GM23338 (cell line): ENCODE measurements around the gene MED27. TPM values are rescaled to one million over a fixed set of nuclear protein-coding genes. Genes with fewer than 3 reads are reported as not detected.

Source experiments
- ATAC-seq: fragments of 200-7000 bp; cut with Tn5 transposase; 3 replicates; pipeline ENCODE4 v1.9.1; 2020
- DNase-seq: peaks from one replicate; pipeline ENCODE4 v3.0.0-alpha.2; 2015; ENCODE audit warnings: low spot score
- H2AFZ ChIP-seq: fragments of 200-600 bp; sonication (generic); 2 replicates; pipeline ENCODE4 v1.8.0; 2016; ENCODE audit warnings: antibody characterized with exemption, mild to moderate bottlenecking, moderate library complexity
- H3F3A ChIP-seq: fragments of 200-600 bp; sonication (generic); replicated peaks from 2 replicates; pipeline ENCODE4 v1.8.0; 2017; ENCODE audit warnings: antibody characterized with exemption, mixed run types, low read depth
- H3K27ac ChIP-seq: fragments of 200-600 bp; sonication (generic); 2 replicates; pipeline ENCODE4 v1.6.1; 2016; ENCODE audit warnings: low read depth
- H3K27me3 ChIP-seq: fragments of 200-600 bp; sonication (generic); 2 replicates; pipeline ENCODE4 v1.8.0; 2016; ENCODE audit warnings: mild to moderate bottlenecking, mixed run types, moderate library complexity; ENCODE audit not compliant: insufficient read depth
- H3K36me3 ChIP-seq: fragments of 200-600 bp; sonication (generic); 2 replicates; pipeline ENCODE4 v1.8.0; 2016; ENCODE audit warnings: mild to moderate bottlenecking; ENCODE audit not compliant: insufficient read depth
- H3K4me1 ChIP-seq: fragments of 200-600 bp; sonication (generic); 2 replicates; pipeline ENCODE4 v1.8.0; 2016; ENCODE audit warnings: mild to moderate bottlenecking, moderate library complexity; ENCODE audit not compliant: insufficient read depth
- H3K4me2 ChIP-seq: fragments of 200-600 bp; sonication (generic); 2 replicates; pipeline ENCODE4 v1.7.1; 2017; ENCODE audit warnings: mixed run types
- H3K4me3 ChIP-seq: fragments of 200-600 bp; sonication (generic); 2 replicates; pipeline ENCODE4 v1.6.1; 2016; ENCODE audit warnings: mixed run types
- H3K79me2 ChIP-seq: fragments of 200-600 bp; sonication (generic); replicated peaks from 2 replicates; pipeline ENCODE4 v1.8.0; 2017; ENCODE audit warnings: mild to moderate bottlenecking; ENCODE audit not compliant: insufficient read depth
- H3K9me2 ChIP-seq: fragments of 200-600 bp; sonication (generic); 2 replicates; pipeline ENCODE4 v1.8.0; 2017; ENCODE audit not compliant: insufficient read depth
- H4K20me1 ChIP-seq: fragments of 200-600 bp; sonication (generic); replicated peaks from 2 replicates; pipeline ENCODE4 v1.8.0; 2017; ENCODE audit warnings: mild to moderate bottlenecking; ENCODE audit not compliant: insufficient read depth
- H3K27ac Mint-ChIP-seq: 2 replicates; pipeline ENCODE4 v1.8.0; 2020; ENCODE audit warnings: inconsistent platforms, mild to moderate bottlenecking, moderate library complexity, mixed read lengths
- H3K27me3 Mint-ChIP-seq: 3 replicates; pipeline ENCODE4 v1.8.0; 2022; ENCODE audit warnings: low read depth, mild to moderate bottlenecking, moderate library complexity, mixed read lengths, inconsistent platforms; ENCODE audit not compliant: insufficient read depth, poor library complexity
- H3K36me3 Mint-ChIP-seq: 3 replicates; pipeline ENCODE4 v1.8.0; 2021; ENCODE audit warnings: low read depth, mild to moderate bottlenecking, inconsistent platforms, moderate library complexity, mixed read lengths
- H3K4me1 Mint-ChIP-seq: 3 replicates; pipeline ENCODE4 v1.8.0; 2020; ENCODE audit warnings: mild to moderate bottlenecking, inconsistent platforms, mixed read lengths
- H3K4me3 Mint-ChIP-seq: 3 replicates; pipeline ENCODE4 v1.8.0; 2021; ENCODE audit warnings: moderate library complexity, mild to moderate bottlenecking, inconsistent platforms, mixed read lengths
- H3K9me3 Mint-ChIP-seq: 3 replicates; pipeline ENCODE4 v1.8.0; 2020; ENCODE audit warnings: moderate library complexity, mild to moderate bottlenecking, inconsistent platforms, mixed read lengths
- CREB1 ChIP-seq: fragments of 250-450 bp; sonication (Bioruptor Pico); IDR thresholded peaks from 2 replicates; pipeline ENCODE4 v1.5.0; 2020; ENCODE audit warnings: low read depth, mild to moderate bottlenecking, moderate library complexity
- CTCF ChIP-seq, 2 experiments: fragments of 200-600 bp in 1 of 2; sonication (generic) in 1 of 2; conservative IDR thresholded peaks; 2 replicates each; pipeline versions ENCODE4 v1.5.1 to v1.6.1; 2016 to 2017; ENCODE audit warnings: antibody characterized with exemption in 2 of 2, low read depth in 2 of 2, mild to moderate bottlenecking in 2 of 2, moderate library complexity in 1 of 2
- EZH2 ChIP-seq: fragments of 200-600 bp; sonication (generic); IDR thresholded peaks from one replicate; pipeline ENCODE4 v1.8.0; 2017; ENCODE audit warnings: antibody characterized with exemption, mild to moderate bottlenecking, low read depth; ENCODE audit not compliant: unreplicated experiment
- EZH2phosphoT487 ChIP-seq: fragments of 200-600 bp; sonication (generic); IDR thresholded peaks from one replicate; pipeline ENCODE4 v1.8.1; 2018; ENCODE audit warnings: antibody characterized with exemption; ENCODE audit not compliant: unreplicated experiment
- JUNB ChIP-seq: IDR thresholded peaks from one replicate; pipeline ENCODE4 v1.6.1; 2016; ENCODE audit warnings: antibody characterized with exemption; ENCODE audit not compliant: unreplicated experiment
- NANOG ChIP-seq: IDR thresholded peaks from 2 replicates; pipeline ENCODE4 v1.6.1; 2016; ENCODE audit warnings: antibody characterized with exemption, borderline replicate concordance
- POLR2AphosphoS5 ChIP-seq: IDR thresholded peaks from 2 replicates; pipeline ENCODE4 v1.6.1; 2016; ENCODE audit warnings: antibody characterized with exemption, low read depth
- REST ChIP-seq: IDR thresholded peaks from one replicate; pipeline ENCODE4 v1.6.1; 2018; ENCODE audit warnings: antibody characterized with exemption; ENCODE audit not compliant: unreplicated experiment
- STAT1 ChIP-seq: IDR thresholded peaks from one replicate; pipeline ENCODE4 v1.6.1; 2016; ENCODE audit warnings: antibody characterized with exemption; ENCODE audit not compliant: unreplicated experiment
- ZNF114 ChIP-seq: fragments of 250-450 bp; sonication (Bioruptor Pico); IDR thresholded peaks from 2 replicates; pipeline ENCODE4 v1.5.0; 2020; ENCODE audit warnings: mild to moderate bottlenecking, moderate library complexity
- ZNF331 ChIP-seq: fragments of 250-450 bp; sonication (Bioruptor Pico); IDR thresholded peaks from 2 replicates; pipeline ENCODE4 v1.5.0; 2020; ENCODE audit warnings: low read depth, mild to moderate bottlenecking, moderate library complexity
- polyA plus RNA-seq: library from polyadenylated mRNA; unstranded; fragments of >200 nt; fragmentation: Nextera tagmentation; extraction: Ambion mirVana; gene quantifications from 2 replicates; pipeline ENCODE4 v1.2.1, GENCODE V29; 2016
- total RNA-seq: library from RNA; depleted of rRNA; stranded (reverse); fragments of >200 nt; shearing (Covaris generic); gene quantifications from 2 replicates; pipeline ENCODE4 v1.2.3, GENCODE V29; 2014
- TF ChIP-seq, protein P1 (sequence below): fragments of 250-450 bp; sonication (Bioruptor Pico); IDR thresholded peaks from 2 replicates; pipeline ENCODE4 v1.5.0; 2020; ENCODE audit warnings: mild to moderate bottlenecking, moderate library complexity
- TF ChIP-seq, protein P2 (sequence below): IDR thresholded peaks from 2 replicates; pipeline ENCODE4 v1.6.1; 2016; ENCODE audit warnings: antibody characterized with exemption

MED27 gene
- total and polyA plus RNA-seq, 2 experiments from 2014 or later, result 30.6 to 35.0 TPM

DNA sequence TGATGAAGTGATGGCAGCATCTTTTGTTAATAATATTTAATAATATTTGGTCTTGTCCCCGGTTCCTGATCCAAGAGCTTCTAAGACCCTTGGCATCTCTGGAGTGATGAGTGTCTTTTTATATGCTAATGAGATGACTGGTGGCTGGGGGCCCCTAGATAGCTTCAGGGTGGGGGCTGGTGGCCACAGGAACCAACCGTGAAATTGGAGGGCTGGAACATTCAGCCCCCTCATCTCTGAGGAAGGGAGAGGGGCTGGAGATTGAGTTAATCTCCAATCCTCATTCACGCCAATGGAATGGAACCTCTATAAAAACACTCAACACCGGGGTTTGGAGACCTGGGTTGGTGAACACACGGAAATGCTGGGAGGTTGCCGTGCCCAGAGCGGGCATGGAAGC, 261.6 kb downstream of the MED27 start:
- Mint-ChIP-seq H3K9me3 (no peaks in the 10 kb centered on the region; the same call in 2 of the 3 replicates), H3K27ac (no peak overlapping the region), H3K4me3 (no peak overlapping the region), H3K4me1 (peaks cover 29% of the 10 kb centered on the region), H3K27me3 (peaks cover 5% of the 10 kb centered on the region), H3K36me3 (no peaks in the 10 kb centered on the region)
- DNase-seq (no peak), ATAC-seq (no peak)
- peak overlapping the region; percentile 43; the same call in 1 of the 2 replicates for H3K4me2 ChIP-seq
- H3K27ac ChIP-seq, result no peak overlapping the region
- no peak overlapping the region for H2AFZ ChIP-seq
- peaks cover 7% of the 10 kb centered on the region for H3K4me1 ChIP-seq
- no peaks in the 10 kb centered on the region for H3K79me2 ChIP-seq
- H3F3A ChIP-seq, result 0 out of 2 replicates have a peak, but pooled peaks cover 4% of the 10 kb centered on the region
- no peaks in the 10 kb centered on the region for H3K36me3 ChIP-seq
- TF ChIP-seq STAT1 (no peak), NANOG (no peak), EZH2 (no peak), REST (no peak), POLR2AphosphoS5 (no peak), CREB1 (CRISPR knock-in tag) (no peak), JUNB (no peak), ZNF331 (CRISPR knock-in tag) (no peak), EZH2phosphoT487 (no peak), CTCF (conservative IDR thresholded peaks at IDR 0.05; ENCODE audit: low read depth in 2 of 2) (no peak), ZNF114 (CRISPR knock-in tag) (no peak)
- TF ChIP-seq, protein P1, sequence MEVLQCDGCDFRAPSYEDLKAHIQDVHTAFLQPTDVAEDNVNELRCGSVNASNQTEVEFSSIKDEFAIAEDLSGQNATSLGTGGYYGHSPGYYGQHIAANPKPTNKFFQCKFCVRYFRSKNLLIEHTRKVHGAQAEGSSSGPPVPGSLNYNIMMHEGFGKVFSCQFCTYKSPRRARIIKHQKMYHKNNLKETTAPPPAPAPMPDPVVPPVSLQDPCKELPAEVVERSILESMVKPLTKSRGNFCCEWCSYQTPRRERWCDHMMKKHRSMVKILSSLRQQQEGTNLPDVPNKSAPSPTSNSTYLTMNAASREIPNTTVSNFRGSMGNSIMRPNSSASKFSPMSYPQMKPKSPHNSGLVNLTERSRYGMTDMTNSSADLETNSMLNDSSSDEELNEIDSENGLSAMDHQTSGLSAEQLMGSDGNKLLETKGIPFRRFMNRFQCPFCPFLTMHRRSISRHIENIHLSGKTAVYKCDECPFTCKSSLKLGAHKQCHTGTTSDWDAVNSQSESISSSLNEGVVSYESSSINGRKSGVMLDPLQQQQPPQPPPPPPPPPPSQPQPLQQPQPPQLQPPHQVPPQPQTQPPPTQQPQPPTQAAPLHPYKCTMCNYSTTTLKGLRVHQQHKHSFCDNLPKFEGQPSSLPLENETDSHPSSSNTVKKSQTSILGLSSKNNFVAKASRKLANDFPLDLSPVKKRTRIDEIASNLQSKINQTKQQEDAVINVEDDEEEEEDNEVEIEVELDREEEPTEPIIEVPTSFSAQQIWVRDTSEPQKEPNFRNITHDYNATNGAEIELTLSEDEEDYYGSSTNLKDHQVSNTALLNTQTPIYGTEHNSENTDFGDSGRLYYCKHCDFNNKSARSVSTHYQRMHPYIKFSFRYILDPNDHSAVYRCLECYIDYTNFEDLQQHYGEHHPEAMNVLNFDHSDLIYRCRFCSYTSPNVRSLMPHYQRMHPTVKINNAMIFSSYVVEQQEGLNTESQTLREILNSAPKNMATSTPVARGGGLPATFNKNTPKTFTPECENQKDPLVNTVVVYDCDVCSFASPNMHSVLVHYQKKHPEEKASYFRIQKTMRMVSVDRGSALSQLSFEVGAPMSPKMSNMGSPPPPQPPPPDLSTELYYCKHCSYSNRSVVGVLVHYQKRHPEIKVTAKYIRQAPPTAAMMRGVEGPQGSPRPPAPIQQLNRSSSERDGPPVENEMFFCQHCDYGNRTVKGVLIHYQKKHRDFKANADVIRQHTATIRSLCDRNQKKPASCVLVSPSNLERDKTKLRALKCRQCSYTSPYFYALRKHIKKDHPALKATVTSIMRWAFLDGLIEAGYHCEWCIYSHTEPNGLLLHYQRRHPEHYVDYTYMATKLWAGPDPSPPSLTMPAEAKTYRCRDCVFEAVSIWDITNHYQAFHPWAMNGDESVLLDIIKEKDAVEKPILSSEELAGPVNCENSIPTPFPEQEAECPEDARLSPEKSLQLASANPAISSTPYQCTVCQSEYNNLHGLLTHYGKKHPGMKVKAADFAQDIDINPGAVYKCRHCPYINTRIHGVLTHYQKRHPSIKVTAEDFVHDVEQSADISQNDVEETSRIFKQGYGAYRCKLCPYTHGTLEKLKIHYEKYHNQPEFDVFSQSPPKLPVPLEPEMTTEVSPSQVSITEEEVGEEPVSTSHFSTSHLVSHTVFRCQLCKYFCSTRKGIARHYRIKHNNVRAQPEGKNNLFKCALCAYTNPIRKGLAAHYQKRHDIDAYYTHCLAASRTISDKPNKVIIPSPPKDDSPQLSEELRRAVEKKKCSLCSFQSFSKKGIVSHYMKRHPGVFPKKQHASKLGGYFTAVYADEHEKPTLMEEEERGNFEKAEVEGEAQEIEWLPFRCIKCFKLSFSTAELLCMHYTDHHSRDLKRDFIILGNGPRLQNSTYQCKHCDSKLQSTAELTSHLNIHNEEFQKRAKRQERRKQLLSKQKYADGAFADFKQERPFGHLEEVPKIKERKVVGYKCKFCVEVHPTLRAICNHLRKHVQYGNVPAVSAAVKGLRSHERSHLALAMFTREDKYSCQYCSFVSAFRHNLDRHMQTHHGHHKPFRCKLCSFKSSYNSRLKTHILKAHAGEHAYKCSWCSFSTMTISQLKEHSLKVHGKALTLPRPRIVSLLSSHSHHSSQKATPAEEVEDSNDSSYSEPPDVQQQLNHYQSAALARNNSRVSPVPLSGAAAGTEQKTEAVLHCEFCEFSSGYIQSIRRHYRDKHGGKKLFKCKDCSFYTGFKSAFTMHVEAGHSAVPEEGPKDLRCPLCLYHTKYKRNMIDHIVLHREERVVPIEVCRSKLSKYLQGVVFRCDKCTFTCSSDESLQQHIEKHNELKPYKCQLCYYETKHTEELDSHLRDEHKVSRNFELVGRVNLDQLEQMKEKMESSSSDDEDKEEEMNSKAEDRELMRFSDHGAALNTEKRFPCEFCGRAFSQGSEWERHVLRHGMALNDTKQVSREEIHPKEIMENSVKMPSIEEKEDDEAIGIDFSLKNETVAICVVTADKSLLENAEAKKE (CRISPR knock-in tag), result no peak
- TF ChIP-seq, protein P2, sequence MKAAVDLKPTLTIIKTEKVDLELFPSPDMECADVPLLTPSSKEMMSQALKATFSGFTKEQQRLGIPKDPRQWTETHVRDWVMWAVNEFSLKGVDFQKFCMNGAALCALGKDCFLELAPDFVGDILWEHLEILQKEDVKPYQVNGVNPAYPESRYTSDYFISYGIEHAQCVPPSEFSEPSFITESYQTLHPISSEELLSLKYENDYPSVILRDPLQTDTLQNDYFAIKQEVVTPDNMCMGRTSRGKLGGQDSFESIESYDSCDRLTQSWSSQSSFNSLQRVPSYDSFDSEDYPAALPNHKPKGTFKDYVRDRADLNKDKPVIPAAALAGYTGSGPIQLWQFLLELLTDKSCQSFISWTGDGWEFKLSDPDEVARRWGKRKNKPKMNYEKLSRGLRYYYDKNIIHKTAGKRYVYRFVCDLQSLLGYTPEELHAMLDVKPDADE, result no peak
- no peaks in the 10 kb centered on the region for H4K20me1 ChIP-seq
- H3K9me2 ChIP-seq, result no peaks in the 10 kb centered on the region
- H3K4me3 ChIP-seq, result no peak overlapping the region
- H3K27me3 ChIP-seq, result no peaks in the 10 kb centered on the region
